HFFc6 (cell line): ENCODE measurements around the gene MYL6B. TPM values are rescaled to one million over a fixed set of nuclear protein-coding genes. Genes with fewer than 3 reads are reported as not detected.

Source experiments
- DNase-seq: peaks from one replicate; pipeline ENCODE4 v3.0.0-alpha.2; 2018
- H3K27ac Mint-ChIP-seq: 2 replicates; pipeline ENCODE4 v1.8.0; 2020; ENCODE audit warnings: mild to moderate bottlenecking, mixed read lengths
- H3K27me3 Mint-ChIP-seq: 2 replicates; pipeline ENCODE4 v1.8.0; 2021; ENCODE audit warnings: mild to moderate bottlenecking, moderate library complexity, mixed read lengths; ENCODE audit not compliant: insufficient read depth
- H3K36me3 Mint-ChIP-seq: 2 replicates; pipeline ENCODE4 v1.8.0; 2021; ENCODE audit warnings: low read depth, mixed read lengths
- H3K4me1 Mint-ChIP-seq: 2 replicates; pipeline ENCODE4 v1.8.0; 2020; ENCODE audit warnings: low read depth, mixed read lengths
- H3K4me3 Mint-ChIP-seq: 2 replicates; pipeline ENCODE4 v1.8.0; 2020; ENCODE audit warnings: mild to moderate bottlenecking, moderate library complexity, mixed read lengths
- H3K9me3 Mint-ChIP-seq: 2 replicates; pipeline ENCODE4 v1.8.0; 2020; ENCODE audit warnings: mild to moderate bottlenecking, mixed read lengths
- total RNA-seq, 6 experiments: library from RNA; stranded (reverse); fragmentation: NEBNext Ultra II Directional; extraction: Animal tissue kit (Norgen Biotek cat#: 25700); gene quantifications; 2 replicates in 1 of 6; 3 replicates in 5 of 6; pipeline ENCODE4 v1.2.3, GENCODE V29; 2021
- TF ChIP-seq, protein P1 (sequence below): fragments of 200-600 bp; sonication (generic); IDR thresholded peaks from 2 replicates; pipeline ENCODE4 v1.5.0; 2021; ENCODE audit warnings: antibody characterized with exemption, mild to moderate bottlenecking

Gene MYL6B
- total RNA-seq, 6 experiments from 2014 or later: 84.5 to 119 (median 108) TPM

DNA sequence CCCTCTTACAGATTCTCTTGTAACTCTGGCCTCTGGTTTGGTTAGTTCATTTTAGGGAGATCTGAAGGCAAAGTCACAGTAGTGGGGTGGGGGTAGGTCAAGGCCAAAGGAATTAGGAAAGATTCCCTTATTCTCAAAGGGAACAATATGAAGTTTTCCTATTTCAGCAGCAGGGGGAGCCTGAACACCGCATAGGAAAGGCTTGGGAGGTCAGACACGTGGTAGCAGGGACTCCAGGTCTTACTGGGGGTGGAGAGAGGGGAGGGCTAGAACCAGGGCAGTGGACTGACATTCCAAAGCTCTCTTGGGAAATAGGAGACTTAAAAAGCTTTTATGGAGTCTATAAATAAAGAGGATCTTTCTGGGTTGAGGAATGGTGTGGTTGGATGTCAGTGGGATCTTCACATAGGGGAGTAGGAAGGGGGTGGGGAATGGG, 33.0 kb upstream of the MYL6B start:
- TF ChIP-seq, protein P1, sequence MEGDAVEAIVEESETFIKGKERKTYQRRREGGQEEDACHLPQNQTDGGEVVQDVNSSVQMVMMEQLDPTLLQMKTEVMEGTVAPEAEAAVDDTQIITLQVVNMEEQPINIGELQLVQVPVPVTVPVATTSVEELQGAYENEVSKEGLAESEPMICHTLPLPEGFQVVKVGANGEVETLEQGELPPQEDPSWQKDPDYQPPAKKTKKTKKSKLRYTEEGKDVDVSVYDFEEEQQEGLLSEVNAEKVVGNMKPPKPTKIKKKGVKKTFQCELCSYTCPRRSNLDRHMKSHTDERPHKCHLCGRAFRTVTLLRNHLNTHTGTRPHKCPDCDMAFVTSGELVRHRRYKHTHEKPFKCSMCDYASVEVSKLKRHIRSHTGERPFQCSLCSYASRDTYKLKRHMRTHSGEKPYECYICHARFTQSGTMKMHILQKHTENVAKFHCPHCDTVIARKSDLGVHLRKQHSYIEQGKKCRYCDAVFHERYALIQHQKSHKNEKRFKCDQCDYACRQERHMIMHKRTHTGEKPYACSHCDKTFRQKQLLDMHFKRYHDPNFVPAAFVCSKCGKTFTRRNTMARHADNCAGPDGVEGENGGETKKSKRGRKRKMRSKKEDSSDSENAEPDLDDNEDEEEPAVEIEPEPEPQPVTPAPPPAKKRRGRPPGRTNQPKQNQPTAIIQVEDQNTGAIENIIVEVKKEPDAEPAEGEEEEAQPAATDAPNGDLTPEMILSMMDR: peak; percentile 87
- peaks cover 43% of the 10 kb centered on the region for H3K4me1 Mint-ChIP-seq
- H3K9me3 Mint-ChIP-seq: peaks cover 7% of the 10 kb centered on the region; the same call in 1 of the 2 replicates
- peaks cover 19% of the 10 kb centered on the region for H3K27me3 Mint-ChIP-seq
- H3K27ac Mint-ChIP-seq: peak overlapping the region; percentile 98
- peaks cover 26% of the 10 kb centered on the region for H3K36me3 Mint-ChIP-seq
- peak; percentile 90 for DNase-seq
- peak overlapping the region; percentile 95 for H3K4me3 Mint-ChIP-seq

DNA sequence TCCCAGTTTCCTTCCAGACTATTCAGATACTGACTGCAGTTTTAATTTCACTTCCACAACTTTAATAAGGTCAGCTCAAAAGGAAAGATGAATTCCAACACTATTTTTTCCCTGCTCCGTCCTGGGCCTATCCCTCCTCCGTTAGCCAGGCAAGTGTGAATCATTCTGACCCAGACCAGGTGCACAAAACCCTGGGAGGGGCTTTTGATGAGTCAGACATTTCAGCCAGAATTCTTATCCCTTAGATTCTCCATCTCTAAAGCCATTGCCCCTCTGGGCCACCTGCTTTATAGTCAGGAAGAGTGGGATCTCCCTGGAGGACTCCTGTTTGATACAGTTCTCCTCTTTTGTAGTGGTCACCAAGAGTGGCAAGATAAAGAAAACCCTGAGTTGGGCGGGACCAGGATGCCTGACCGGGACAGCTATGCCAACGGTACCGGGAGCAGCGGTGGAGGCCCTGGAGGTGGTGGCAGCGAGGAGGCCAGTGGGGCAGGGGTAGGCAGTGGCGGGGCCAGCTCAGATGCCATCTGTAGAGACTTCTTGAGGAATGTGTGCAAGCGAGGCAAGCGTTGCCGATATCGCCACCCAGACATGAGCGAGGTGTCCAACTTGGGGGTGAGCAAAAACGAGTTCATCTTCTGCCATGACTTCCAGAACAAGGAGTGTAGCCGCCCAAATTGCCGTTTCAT, 32.1 kb upstream of the MYL6B start:
- Mint-ChIP-seq H3K4me1 (peaks cover 38% of the 10 kb centered on the region), H3K36me3 (peaks cover 26% of the 10 kb centered on the region), H3K27ac (peak overlapping the region; percentile 98), H3K27me3 (peaks cover 19% of the 10 kb centered on the region), H3K4me3 (peak overlapping the region; percentile 95), H3K9me3 (peaks cover 7% of the 10 kb centered on the region; the same call in 1 of the 2 replicates)
- no peak for DNase-seq
- TF ChIP-seq, protein P1: no peak

DNA sequence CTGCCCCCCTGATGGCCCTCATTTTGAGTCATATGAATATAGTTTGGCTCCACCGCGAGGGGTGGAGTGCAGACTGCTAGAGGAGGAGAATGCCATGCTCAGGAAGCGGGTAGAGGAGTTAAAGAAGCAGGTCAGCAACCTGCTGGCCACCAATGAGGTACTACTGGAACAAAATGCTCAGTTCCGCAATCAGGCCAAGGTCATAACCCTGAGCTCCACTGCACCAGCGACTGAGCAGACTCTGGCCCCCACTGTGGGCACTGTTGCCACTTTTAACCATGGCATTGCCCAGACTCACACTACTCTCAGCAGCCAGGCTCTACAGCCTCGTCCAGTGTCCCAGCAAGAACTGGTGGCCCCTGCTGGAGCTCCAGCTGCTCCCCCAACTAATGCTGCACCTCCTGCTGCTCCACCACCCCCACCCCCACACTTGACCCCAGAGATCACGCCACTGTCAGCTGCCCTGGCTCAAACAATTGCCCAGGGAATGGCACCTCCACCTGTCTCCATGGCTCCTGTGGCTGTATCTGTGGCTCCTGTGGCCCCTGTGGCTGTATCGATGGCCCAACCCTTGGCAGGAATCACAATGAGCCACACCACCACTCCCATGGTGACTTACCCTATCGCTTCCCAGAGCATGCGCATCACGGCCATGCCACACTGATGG, 31.1 kb upstream of the MYL6B start:
- H3K9me3 Mint-ChIP-seq: peaks cover 7% of the 10 kb centered on the region; the same call in 1 of the 2 replicates
- peaks cover 40% of the 10 kb centered on the region for H3K4me1 Mint-ChIP-seq
- peaks cover 26% of the 10 kb centered on the region for H3K36me3 Mint-ChIP-seq
- peaks cover 19% of the 10 kb centered on the region for H3K27me3 Mint-ChIP-seq
- TF ChIP-seq, protein P1: no peak
- H3K4me3 Mint-ChIP-seq: no peak overlapping the region
- no peak overlapping the region for H3K27ac Mint-ChIP-seq
- DNase-seq: no peak

DNA sequence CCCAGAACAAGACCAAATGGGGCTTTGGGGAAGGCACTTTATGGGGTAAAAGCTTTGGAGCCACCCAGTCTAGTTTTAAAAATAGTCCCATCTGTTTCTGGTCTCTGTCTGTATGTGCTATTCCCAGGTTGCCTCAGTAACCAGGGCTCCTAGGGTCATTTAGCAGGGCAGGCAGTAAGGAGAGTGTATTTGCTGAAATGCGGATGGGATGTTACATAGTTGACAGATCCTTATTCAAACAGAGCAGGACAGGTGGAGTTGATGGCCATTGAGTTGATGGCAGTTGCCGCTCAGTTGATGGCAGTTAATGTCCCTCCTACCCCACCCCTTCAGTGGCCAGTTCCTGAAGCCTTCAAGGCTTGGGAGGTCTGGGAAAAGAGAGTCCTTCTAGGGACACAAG, 29.8 kb upstream of the MYL6B start:
- Mint-ChIP-seq H3K4me1 (peaks cover 51% of the 10 kb centered on the region), H3K27ac (peak overlapping the region; percentile 70), H3K4me3 (no peak overlapping the region), H3K9me3 (peaks cover 3% of the 10 kb centered on the region; the same call in 1 of the 2 replicates), H3K27me3 (peaks cover 7% of the 10 kb centered on the region), H3K36me3 (peaks cover 13% of the 10 kb centered on the region)
- TF ChIP-seq, protein P1: no peak
- no peak for DNase-seq

DNA sequence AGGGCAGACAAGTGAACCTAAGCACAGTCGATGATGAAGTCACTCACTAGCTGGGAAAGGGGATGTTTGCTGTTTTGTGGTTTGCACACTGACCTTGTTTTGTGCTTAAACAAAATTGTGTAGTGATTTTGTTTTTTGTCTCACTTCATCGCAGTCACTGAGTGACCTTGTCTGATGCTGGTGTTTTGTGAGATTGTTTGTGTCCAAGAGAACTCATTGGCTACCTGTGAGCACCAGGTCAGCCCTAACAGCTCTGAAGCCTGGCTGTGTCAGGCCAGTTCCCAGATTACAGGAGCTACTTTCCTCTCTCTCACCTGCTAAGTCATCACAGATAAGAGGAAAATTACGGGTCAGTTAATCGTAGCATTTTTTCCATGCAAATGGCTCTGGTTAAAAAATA, 28.3 kb upstream of the MYL6B start:
- DNase-seq: no peak
- Mint-ChIP-seq H3K4me1 (peaks cover 40% of the 10 kb centered on the region), H3K36me3 (peaks cover 9% of the 10 kb centered on the region), H3K27ac (peak overlapping the region; percentile 6; the same call in 1 of the 2 replicates), H3K9me3 (no peaks in the 10 kb centered on the region), H3K4me3 (no peak overlapping the region), H3K27me3 (peaks cover 3% of the 10 kb centered on the region)
- TF ChIP-seq, protein P1: no peak
